HEK293T (cell line): ENCODE data around the gene E4F1.
"Not testable (repeated sequence)": the region's sequence is repeated elsewhere in the genome, so short reads cannot be mapped to it uniquely, and the experiment has no call there.

Experiments used
- ARNT ChIP-seq: fragments of 450-650 bp; IDR thresholded peaks from 2 replicates; pipeline ENCODE4 v1.6.1; 2017; ENCODE audit warnings: mild to moderate bottlenecking
- BHLHE40 ChIP-seq: fragments of 450-650 bp; IDR thresholded peaks from 2 replicates; pipeline ENCODE4 v1.6.1; 2016; ENCODE audit warnings: mild to moderate bottlenecking, moderate library complexity, borderline replicate concordance
- ELF4 ChIP-seq: fragments of 450-650 bp; IDR thresholded peaks from 2 replicates; pipeline ENCODE4 v1.6.1; 2017; ENCODE audit warnings: antibody characterized with exemption
- FOXA1 ChIP-seq: fragments of 450-650 bp; IDR thresholded peaks from 2 replicates; pipeline ENCODE4 v1.6.1; 2016; ENCODE audit warnings: mild to moderate bottlenecking
- FOXK2 ChIP-seq: fragments of 450-650 bp; IDR thresholded peaks from 2 replicates; pipeline ENCODE4 v1.6.1; 2016; ENCODE audit warnings: mild to moderate bottlenecking
- FOXM1 ChIP-seq: fragments of 450-650 bp; IDR thresholded peaks from 2 replicates; pipeline ENCODE4 v1.6.1; 2017; ENCODE audit warnings: mild to moderate bottlenecking, borderline replicate concordance
- HDGF ChIP-seq: fragments of 450-650 bp; IDR thresholded peaks from 2 replicates; pipeline ENCODE4 v1.6.1; 2017; ENCODE audit warnings: antibody characterized with exemption, borderline replicate concordance
- LEF1 ChIP-seq: fragments of 450-650 bp; IDR thresholded peaks from 2 replicates; pipeline ENCODE4 v1.6.1; 2017; ENCODE audit warnings: mild to moderate bottlenecking, borderline replicate concordance
- SP1 ChIP-seq: fragments of 450-650 bp; IDR thresholded peaks from 2 replicates; pipeline ENCODE4 v1.6.1; 2017
- SUZ12 ChIP-seq: fragments of 450-650 bp; IDR thresholded peaks from 2 replicates; pipeline ENCODE4 v1.6.1; 2016; ENCODE audit warnings: mild to moderate bottlenecking
- TARDBP ChIP-seq: fragments of 450-650 bp; IDR thresholded peaks from 2 replicates; pipeline ENCODE4 v1.6.1; 2016
- ZNF384 ChIP-seq: fragments of 450-650 bp; IDR thresholded peaks from 2 replicates; pipeline ENCODE4 v1.6.1; 2016

DNA sequence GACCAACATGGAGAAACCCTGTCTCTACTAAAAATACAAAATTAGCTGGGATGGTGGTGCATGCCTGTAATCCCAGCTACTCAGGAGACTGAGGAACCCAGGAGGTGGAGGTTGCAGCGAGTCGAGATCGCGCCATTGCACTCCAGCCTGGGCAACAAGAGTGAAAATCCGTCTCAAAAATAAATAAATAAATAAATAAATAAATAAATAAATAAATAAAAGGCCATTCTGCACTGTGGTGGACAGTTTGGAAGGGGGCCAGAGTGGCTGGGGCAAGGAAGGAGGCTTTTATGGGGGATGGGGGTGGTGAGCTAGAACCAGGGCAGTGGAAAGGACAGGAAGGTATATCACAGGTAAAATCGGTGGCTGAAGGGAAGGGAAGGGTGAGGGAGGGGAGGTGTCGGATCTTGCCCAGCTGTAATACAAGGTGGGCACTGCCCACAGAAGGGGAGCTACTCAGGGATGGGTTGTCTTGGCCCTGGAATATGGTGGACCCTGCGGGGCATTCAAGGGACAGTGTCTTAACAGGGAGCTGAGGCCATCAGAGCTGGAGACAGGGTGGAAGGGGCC lies 20.2 kb upstream of the E4F1 start:
- TF ChIP-seq ARNT, FOXK2, FOXA1, LEF1, SUZ12, ELF4, TARDBP, BHLHE40, FOXM1, SP1, ZNF384, HDGF: not testable (repeated sequence)
